ENCODE data around the gene COL17A1. TPM values are rescaled to one million over a fixed set of nuclear protein-coding genes. Genes with fewer than 3 reads are reported as not detected.

The COL17A1 gene
- total RNA-seq, 1 experiment from 2014 or later, result 3.5 TPM

GRCh38 chr10:104041891-104042535, 43.7 kb downstream of the COL17A1 start:
- ATAC-seq, result no peak
- Histone ChIP-seq H3K27ac (ENCODE audit: low read depth, low read length) (no peak overlapping the region), H3K79me2 (ENCODE audit: insufficient read depth, low read length) (no peaks in the 10 kb centered on the region), H3K9me3 (ENCODE audit: control insufficient read depth in 1 of 2, insufficient read depth in 1 of 2, low read depth in 1 of 2, low read length in 2 of 2) (no peaks in the 10 kb centered on the region), H3K9ac (ENCODE audit: low read length) (no peak overlapping the region), H4K20me1 (ENCODE audit: insufficient read depth) (no peaks in the 10 kb centered on the region), H3K27me3 (ENCODE audit: insufficient read depth, low read length) (no peaks in the 10 kb centered on the region), H3K4me3 (replicated peaks in 1 of 2; ENCODE audit: low read depth in 1 of 2, low read length in 2 of 2) (no peak overlapping the region), H3K4me1 (ENCODE audit: control insufficient read depth in 1 of 2, insufficient read depth in 2 of 2, low read length in 2 of 2) (peaks cover 0 to 16% of the 10 kb centered on the region in 2 experiments; a peak in 2 of 4 replicates), H3K4me2 (ENCODE audit: low read length) (no peak overlapping the region), H3K9me2 (ENCODE audit: insufficient read depth) (no peaks in the 10 kb centered on the region), H2AFZ (ENCODE audit: low read depth, low read length, poor library complexity, severe bottlenecking) (no peak overlapping the region), H3K36me3 (ENCODE audit: control insufficient read depth in 1 of 2, insufficient read depth in 2 of 2, low read length in 2 of 2) (no peaks in the 10 kb centered on the region)
- no TSS peak for BruUV-seq (replicated peaks)
- ChIA-PET POLR2A (no interaction called here), RAD21 (ENCODE audit: low non-redundant PET in 1 of 2, low total read pairs in 2 of 2, uncharacterized antibody in 2 of 2, unreplicated experiment in 2 of 2) (no interaction called here), CTCF (interaction anchor here (0.6 kb wide), 1 partner anchor 233 kb away, joined by 3 read pairs; no protein-coding TSS in a partner anchor)
- no peak for DNase-seq (ENCODE audit: low read depth, low spot score)
- intact Hi-C loops (cut with micrococcal nuclease), result no loop called here
- no peak for TF ChIP-seq TCF7L2 (IDR thresholded peaks at IDR 0.05; ENCODE audit: borderline replicate concordance, extremely low read depth, insufficient read depth, insufficient read length)
- no peak for TF ChIP-seq YY1 (IDR thresholded peaks at IDR 0.05; ENCODE audit: extremely low read depth, insufficient replicate concordance, low read depth, low read length)
- TF ChIP-seq SP1 (IDR thresholded peaks at IDR 0.05; ENCODE audit: low read depth), result no peak
- no peak for TF ChIP-seq EZH2phosphoT487 (IDR thresholded peaks at IDR 0.05; ENCODE audit: borderline replicate concordance)

DNA sequence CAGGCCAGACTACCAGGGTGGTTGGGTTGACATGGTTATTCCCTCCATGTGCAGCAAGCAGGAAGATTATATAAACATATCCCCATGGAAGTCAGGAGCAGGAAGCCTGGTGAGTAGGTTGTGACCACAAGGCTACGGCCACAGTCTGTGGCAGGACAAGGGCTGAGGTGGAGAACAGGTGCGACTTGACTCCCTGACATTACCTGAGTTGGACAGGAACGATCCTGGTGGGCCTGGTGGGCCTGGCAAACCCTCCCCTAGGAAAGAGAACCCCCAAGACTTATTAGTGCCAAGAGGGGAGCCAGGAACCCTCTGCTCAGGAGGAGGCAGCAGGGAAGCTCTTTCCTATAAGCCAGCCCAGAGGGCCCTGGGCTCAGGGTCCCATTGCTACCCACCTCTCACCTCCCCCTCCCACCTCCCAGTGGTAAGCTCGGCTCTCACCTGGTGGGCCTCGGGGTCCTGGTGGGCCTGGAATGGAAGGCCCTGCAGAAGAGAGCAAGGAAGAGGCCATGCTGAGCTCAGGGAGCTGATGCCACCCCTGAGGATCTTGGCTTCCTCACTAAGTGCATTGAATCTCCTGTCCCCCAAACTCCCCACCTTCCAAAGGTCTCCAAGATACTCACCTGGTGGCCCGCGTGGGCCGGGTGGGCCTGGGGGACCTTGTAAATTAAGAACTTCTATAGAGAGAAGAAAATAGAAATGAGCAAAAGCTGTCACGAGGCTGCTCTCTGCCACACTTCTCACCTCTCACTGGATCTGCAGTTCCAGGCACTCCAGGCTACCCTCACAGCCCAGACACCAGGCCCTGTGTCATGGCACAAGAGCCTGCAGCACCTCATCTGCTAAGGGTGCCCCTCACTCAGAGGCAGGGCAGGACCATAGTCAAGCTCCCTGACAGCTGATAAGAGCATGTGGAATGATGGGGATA, 44.6 kb downstream of the COL17A1 start:
- intact Hi-C loops (cut with micrococcal nuclease), result no loop called here
- no peak overlapping the region for H2AFZ ChIP-seq (ENCODE audit: low read depth, low read length, poor library complexity, severe bottlenecking)

More for the DNA sequence above, 44.6 kb downstream of the COL17A1 start:
- H3K4me3 ChIP-seq (replicated peaks in 1 of 2; ENCODE audit: low read depth in 1 of 2, low read length in 2 of 2), result no peak overlapping the region
- no peak overlapping the region for H3K4me2 ChIP-seq (ENCODE audit: low read length)
- TF ChIP-seq ZFX (IDR thresholded peaks at IDR 0.05), result no peak
- H3K9me2 ChIP-seq (ENCODE audit: insufficient read depth), result no peaks in the 10 kb centered on the region
- DNase-seq (ENCODE audit: low read depth, low spot score), result no peak
- BruUV-seq (replicated peaks), result no TSS peak
- ChIA-PET RAD21 (ENCODE audit: low non-redundant PET in 1 of 2, low total read pairs in 2 of 2, uncharacterized antibody in 2 of 2, unreplicated experiment in 2 of 2) (no interaction called here), CTCF (interaction anchor here (0.6 kb wide), 1 partner anchor 12 kb away, joined by 3 read pairs; no protein-coding TSS in a partner anchor), POLR2A (interaction anchor here (0.6 kb wide), 1 partner anchor 8 kb away, joined by 3 read pairs; no protein-coding TSS in a partner anchor)
- no peaks in the 10 kb centered on the region for H3K9me3 ChIP-seq (ENCODE audit: control insufficient read depth in 1 of 2, insufficient read depth in 1 of 2, low read depth in 1 of 2, low read length in 2 of 2)
- no peaks in the 10 kb centered on the region for H4K20me1 ChIP-seq (ENCODE audit: insufficient read depth)
- ATAC-seq, result no peak
- H3K36me3 ChIP-seq (ENCODE audit: control insufficient read depth in 1 of 2, insufficient read depth in 2 of 2, low read length in 2 of 2), result no peaks in the 10 kb centered on the region
- no peak overlapping the region for H3K27ac ChIP-seq (ENCODE audit: low read depth, low read length)
- H3K27me3 ChIP-seq (ENCODE audit: insufficient read depth, low read length), result no peaks in the 10 kb centered on the region
- no peaks in the 10 kb centered on the region for H3K79me2 ChIP-seq (ENCODE audit: insufficient read depth, low read length)
- H3K4me1 ChIP-seq (ENCODE audit: control insufficient read depth in 1 of 2, insufficient read depth in 2 of 2, low read length in 2 of 2), result peaks cover 0 to 9% of the 10 kb centered on the region in 2 experiments; a peak in 2 of 4 replicates
- H3K9ac ChIP-seq (ENCODE audit: low read length), result no peak overlapping the region
